Upper lobe of left lung (tissue), 4 donors: ENCODE results near the gene IMMP2L.

Experiments used
- EP300 ChIP-seq, 4 donors: sonication (generic); formaldehyde crosslinking; IDR thresholded peaks; one replicate each; pipeline ENCODE4 v1.5.1; 2017; ENCODE audit warnings: antibody characterized with exemption in 4 of 4, control low read depth in 2 of 4
- POLR2A ChIP-seq, 4 donors: fragments of 450-650 bp; IDR thresholded peaks; one replicate each; pipeline ENCODE4 v1.5.1; 2016 to 2017; ENCODE audit warnings: antibody characterized with exemption in 4 of 4, mild to moderate bottlenecking in 2 of 4
- POLR2AphosphoS5 ChIP-seq, 2 donors: sonication (generic); formaldehyde crosslinking; IDR thresholded peaks; one replicate each; pipeline ENCODE4 v1.5.1; 2017; ENCODE audit warnings: antibody characterized with exemption in 2 of 2
- TF ChIP-seq, protein P1 (sequence below), 6 experiments: fragments of 450-650 bp in 4 of 6; fragments of 200-600 bp in 2 of 6; sonication (generic) in 2 of 6; IDR thresholded peaks; one replicate each; pipeline ENCODE4 v1.5.1; 2016 to 2019; ENCODE audit warnings: antibody characterized with exemption in 6 of 6

DNA sequence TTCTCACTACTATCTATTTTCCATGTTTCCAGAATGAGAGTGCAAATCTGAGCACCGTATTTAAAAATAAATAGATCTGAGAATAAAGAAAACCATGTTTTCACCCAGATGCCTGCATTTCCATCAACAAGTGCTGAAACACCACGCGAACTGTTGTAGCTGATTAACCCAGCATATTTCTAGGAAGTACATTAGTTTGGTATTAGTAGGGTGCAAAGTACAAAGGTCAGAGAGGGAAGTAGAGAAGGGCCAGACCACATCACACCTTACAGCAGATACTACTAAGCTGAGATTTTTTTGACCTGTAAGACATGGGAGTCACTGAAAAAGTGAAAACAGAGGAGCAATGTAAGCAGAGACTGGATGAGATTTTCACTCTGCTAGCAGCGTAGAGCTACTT lies 181.3 kb downstream of the IMMP2L start:
- TF ChIP-seq POLR2AphosphoS5 (IDR thresholded peaks at IDR 0.05), result no peak
- TF ChIP-seq, protein P1, sequence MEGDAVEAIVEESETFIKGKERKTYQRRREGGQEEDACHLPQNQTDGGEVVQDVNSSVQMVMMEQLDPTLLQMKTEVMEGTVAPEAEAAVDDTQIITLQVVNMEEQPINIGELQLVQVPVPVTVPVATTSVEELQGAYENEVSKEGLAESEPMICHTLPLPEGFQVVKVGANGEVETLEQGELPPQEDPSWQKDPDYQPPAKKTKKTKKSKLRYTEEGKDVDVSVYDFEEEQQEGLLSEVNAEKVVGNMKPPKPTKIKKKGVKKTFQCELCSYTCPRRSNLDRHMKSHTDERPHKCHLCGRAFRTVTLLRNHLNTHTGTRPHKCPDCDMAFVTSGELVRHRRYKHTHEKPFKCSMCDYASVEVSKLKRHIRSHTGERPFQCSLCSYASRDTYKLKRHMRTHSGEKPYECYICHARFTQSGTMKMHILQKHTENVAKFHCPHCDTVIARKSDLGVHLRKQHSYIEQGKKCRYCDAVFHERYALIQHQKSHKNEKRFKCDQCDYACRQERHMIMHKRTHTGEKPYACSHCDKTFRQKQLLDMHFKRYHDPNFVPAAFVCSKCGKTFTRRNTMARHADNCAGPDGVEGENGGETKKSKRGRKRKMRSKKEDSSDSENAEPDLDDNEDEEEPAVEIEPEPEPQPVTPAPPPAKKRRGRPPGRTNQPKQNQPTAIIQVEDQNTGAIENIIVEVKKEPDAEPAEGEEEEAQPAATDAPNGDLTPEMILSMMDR (IDR thresholded peaks at IDR 0.05), result no peak
- TF ChIP-seq POLR2A (IDR thresholded peaks at IDR 0.05), result no peak
- TF ChIP-seq EP300 (IDR thresholded peaks at IDR 0.05), result no peak
